HEK293 (cell line): ENCODE measurements around the gene CACNA1H.

Experiments used
- CTCF ChIA-PET: fragments of 350-600 bp; formaldehyde crosslinking; extraction: SDS; loops from one replicate; lab custom pipeline; 2021; ENCODE audit warnings: antibody characterized with exemption; lab: Yijun Ruan, JAX
- POLR2A ChIA-PET: fragments of 300-600 bp; formaldehyde crosslinking; extraction: SDS; loops from one replicate; lab custom pipeline; 2020; ENCODE audit warnings: antibody characterized with exemption, inconsistent platforms; lab: Yijun Ruan, JAX
- H3K27ac ChIP-seq: fragments of 200-500 bp; sonication (Bioruptor generic); 2 replicates; pipeline ENCODE4 v1.5.1; 2014; ENCODE audit warnings: low read depth, low read length, control low read depth, inconsistent platforms; ENCODE audit errors: extremely low read depth
- H3K36me3 ChIP-seq, 2 experiments: fragments of 200-500 bp in 1 of 2; sonication (Bioruptor generic) in 1 of 2; 1 replicate in 1 of 2; 2 replicates in 1 of 2; pipeline ENCODE4 v1.5.1; 2014 to 2017; ENCODE audit warnings: inconsistent platforms in 2 of 2, low read length in 2 of 2; ENCODE audit not compliant: control insufficient read depth in 2 of 2, insufficient read depth in 1 of 2
- H3K4me1 ChIP-seq: fragments of 200-500 bp; sonication (Bioruptor generic); 2 replicates; pipeline ENCODE4 v1.5.1; 2014; ENCODE audit warnings: mild to moderate bottlenecking, low read length, inconsistent platforms; ENCODE audit not compliant: control insufficient read depth, insufficient read depth
- H3K4me3 ChIP-seq: 2 replicates; pipeline ENCODE4 v1.5.1; 2011; ENCODE audit warnings: low read depth, mild to moderate bottlenecking, control low read depth, low read length, moderate library complexity
- H3K9me3 ChIP-seq: fragments of 200-500 bp; sonication (Bioruptor generic); 2 replicates; pipeline ENCODE4 v1.5.1; 2014; ENCODE audit warnings: low read depth, low read length, inconsistent platforms; ENCODE audit not compliant: control insufficient read depth, insufficient read depth
- HIC1 ChIP-seq: fragments of 450-650 bp; formaldehyde crosslinking; IDR thresholded peaks from 2 replicates; pipeline ENCODE4 v1.5.1; 2016; ENCODE audit warnings: missing biosample characterization, missing genetic modification characterization
- KLF1 ChIP-seq: fragments of 450-650 bp; formaldehyde crosslinking; IDR thresholded peaks from 2 replicates; pipeline ENCODE4 v1.5.1; 2016; ENCODE audit warnings: missing biosample characterization, missing genetic modification characterization
- KLF17 ChIP-seq: fragments of 450-650 bp; formaldehyde crosslinking; IDR thresholded peaks from 2 replicates; pipeline ENCODE4 v1.5.1; 2016; ENCODE audit warnings: missing biosample characterization, missing genetic modification characterization
- PATZ1 ChIP-seq: fragments of 450-650 bp; formaldehyde crosslinking; IDR thresholded peaks from 2 replicates; pipeline ENCODE4 v1.5.1; 2016; ENCODE audit warnings: missing biosample characterization, missing genetic modification characterization
- PRDM4 ChIP-seq: fragments of 450-650 bp; formaldehyde crosslinking; IDR thresholded peaks from 2 replicates; pipeline ENCODE4 v1.5.1; 2017; ENCODE audit warnings: missing biosample characterization, missing genetic modification characterization
- SCRT2 ChIP-seq: fragments of 450-650 bp; formaldehyde crosslinking; IDR thresholded peaks from 2 replicates; pipeline ENCODE4 v1.5.1; 2016; ENCODE audit warnings: missing biosample characterization, missing genetic modification characterization
- SP2 ChIP-seq: fragments of 450-650 bp; formaldehyde crosslinking; IDR thresholded peaks from 2 replicates; pipeline ENCODE4 v1.5.1; 2016; ENCODE audit warnings: missing biosample characterization, missing genetic modification characterization
- ZBTB10 ChIP-seq: fragments of 450-650 bp; formaldehyde crosslinking; IDR thresholded peaks from 2 replicates; pipeline ENCODE4 v1.5.1; 2016; ENCODE audit warnings: missing biosample characterization, missing genetic modification characterization
- ZBTB26 ChIP-seq: fragments of 450-650 bp; formaldehyde crosslinking; optimal IDR thresholded peaks from 2 replicates; pipeline ENCODE3; 2016; ENCODE audit warnings: missing biosample characterization, mild to moderate bottlenecking, missing genetic modification characterization
- ZNF169 ChIP-seq: fragments of 450-650 bp; formaldehyde crosslinking; IDR thresholded peaks from 2 replicates; pipeline ENCODE4 v1.5.1; 2016; ENCODE audit warnings: missing biosample characterization, missing genetic modification characterization
- ZNF529 ChIP-seq: fragments of 450-650 bp; formaldehyde crosslinking; IDR thresholded peaks from 2 replicates; pipeline ENCODE4 v1.5.1; 2017; ENCODE audit warnings: missing genetic modification characterization, missing biosample characterization; ENCODE audit not compliant: insufficient replicate concordance
- ZNF610 ChIP-seq: fragments of 450-650 bp; formaldehyde crosslinking; IDR thresholded peaks from 2 replicates; pipeline ENCODE4 v1.5.1; 2016; ENCODE audit warnings: missing biosample characterization, missing genetic modification characterization, borderline replicate concordance
- ZNF830 ChIP-seq: fragments of 450-650 bp; IDR thresholded peaks from 2 replicates; pipeline ENCODE4 v1.5.0; 2018; ENCODE audit warnings: missing biosample characterization, missing genetic modification characterization, low read depth, mild to moderate bottlenecking, moderate library complexity

The CACNA1H gene

GRCh38 chr16:1106659-1107058, 46.2 kb upstream of the CACNA1H start (continued):
- TF ChIP-seq KLF17 (tag by site-specific recombination) = no peak
- no peak for TF ChIP-seq PRDM4 (tag by site-specific recombination)

GRCh38 chr16:1107141-1107540, 45.8 kb upstream of the CACNA1H start:
- POLR2A ChIA-PET = no interaction called here
- Histone ChIP-seq H3K36me3 (no peaks in the 10 kb centered on the region), H3K27ac (no peak overlapping the region), H3K4me3 (no peak overlapping the region), H3K4me1 (no peaks in the 10 kb centered on the region; the same call in 1 of the 2 replicates), H3K9me3 (no peaks in the 10 kb centered on the region)
- CTCF ChIA-PET = interaction anchor here (2.2 kb wide), 1 partner anchor 89 kb away, joined by 11 read pairs; no protein-coding TSS in a partner anchor
- no peak for TF ChIP-seq ZNF529 (tag by site-specific recombination)

GRCh38 chr16:1107731-1108130, 45.2 kb upstream of the CACNA1H start:
- Histone ChIP-seq H3K9me3 (no peaks in the 10 kb centered on the region), H3K4me3 (no peak overlapping the region), H3K36me3 (no peaks in the 10 kb centered on the region), H3K27ac (no peak overlapping the region)
- ChIA-PET POLR2A (no interaction called here), CTCF (interaction anchor here (1.1 to 2.2 kb wide), 2 partner anchors 73 to 88 kb away, joined by 4 to 11 read pairs; no protein-coding TSS in a partner anchor)
- no peak for TF ChIP-seq PATZ1 (tag by site-specific recombination)
- TF ChIP-seq SP2 (tag by site-specific recombination) = 0 out of 2 replicates have a peak, but pooled peaks have one; percentile 2
- TF ChIP-seq, all 188 proteins: peak for 1
- H3K4me1 ChIP-seq = no peaks in the 10 kb centered on the region; the same call in 1 of the 2 replicates

- Histone ChIP-seq H3K9me3 (no peaks in the 10 kb centered on the region), H3K36me3 (no peaks in the 10 kb centered on the region)
- CTCF ChIA-PET = interaction anchor here (0.7 to 1.1 kb wide), 2 partner anchors 45 to 73 kb away, joined by 3 to 4 read pairs; no protein-coding TSS in a partner anchor
- TF ChIP-seq HIC1 (tag by site-specific recombination) = peak; percentile 39; the same call in 1 of the 2 replicates
- 0 out of 2 replicates have a peak, but pooled peaks have one; percentile 2 for TF ChIP-seq SP2 (tag by site-specific recombination)
- TF ChIP-seq ZNF610 (tag by site-specific recombination) = no peak
- no peak for TF ChIP-seq ZNF169 (tag by site-specific recombination)
- TF ChIP-seq KLF1 (tag by site-specific recombination) = peak; percentile 29; the same call in 1 of the 2 replicates
- TF ChIP-seq ZBTB10 (tag by site-specific recombination) = no peak
- no peak for TF ChIP-seq ZNF830 (tag by site-specific recombination)
- TF ChIP-seq ZBTB26 (tag by site-specific recombination) = no peak
- peak; percentile 98 for TF ChIP-seq SCRT2 (tag by site-specific recombination)
Measured at GRCh38 chr16:1108299-1109252, 44.3 kb upstream of the CACNA1H start.

More at GRCh38 chr16:1108299-1109252, 44.3 kb upstream of the CACNA1H start:
- POLR2A ChIA-PET = no interaction called here
- H3K27ac ChIP-seq = no peak overlapping the region
- H3K4me1 ChIP-seq = no peaks in the 10 kb centered on the region
- H3K4me3 ChIP-seq = no peak overlapping the region
